SK-N-SH treated with all-trans-retinoic acid at 6 μM for 48 hours (cell line): ENCODE data around the gene ZNF710.
"Not testable (repeated sequence)": the region's sequence is repeated elsewhere in the genome, so short reads cannot be mapped to it uniquely, and the experiment has no call there.

Experiments
- ATAC-seq: fragments of 200-7000 bp; cut with Tn5 transposase; 3 replicates; pipeline ENCODE4 v1.9.1; 2020; ENCODE audit warnings: mild to moderate bottlenecking, moderate library complexity
- ARNTL ChIP-seq: fragments of 450-650 bp; formaldehyde crosslinking; IDR thresholded peaks from 2 replicates; pipeline ENCODE4 v1.5.0; 2020; ENCODE audit warnings: low read depth, mild to moderate bottlenecking, moderate library complexity, borderline replicate concordance
- BACH2 ChIP-seq: fragments of 250-450 bp; sonication (Bioruptor Pico); IDR thresholded peaks from 2 replicates; pipeline ENCODE4 v1.9.0; 2021; ENCODE audit warnings: mild to moderate bottlenecking, borderline replicate concordance
- CSDC2 ChIP-seq: fragments of 250-450 bp; sonication (Bioruptor Pico); IDR thresholded peaks from 2 replicates; pipeline ENCODE4 v1.5.0; 2020; ENCODE audit warnings: mild to moderate bottlenecking, moderate library complexity
- ESRRG ChIP-seq: fragments of 250-450 bp; sonication (Bioruptor Pico); IDR thresholded peaks from 2 replicates; pipeline ENCODE4 v1.6.1; 2021; ENCODE audit warnings: mild to moderate bottlenecking
- GLIS3 ChIP-seq: fragments of 250-450 bp; sonication (Bioruptor Pico); IDR thresholded peaks from 2 replicates; pipeline ENCODE4 v1.5.0; 2020; ENCODE audit warnings: mild to moderate bottlenecking, moderate library complexity
- ISL1 ChIP-seq: fragments of 250-450 bp; sonication (Bioruptor Pico); IDR thresholded peaks from 2 replicates; pipeline ENCODE4 v2.1.2; 2022; ENCODE audit warnings: mild to moderate bottlenecking, moderate library complexity
- OSR1 ChIP-seq: fragments of 250-450 bp; sonication (Bioruptor Pico); IDR thresholded peaks from 2 replicates; pipeline ENCODE4 v1.8.0; 2022; ENCODE audit warnings: moderate library complexity, mild to moderate bottlenecking, inconsistent platforms
- PPARA ChIP-seq: fragments of 250-450 bp; sonication (Bioruptor Pico); IDR thresholded peaks from 2 replicates; pipeline ENCODE4 v1.5.0; 2020; ENCODE audit warnings: mild to moderate bottlenecking, borderline replicate concordance
- RARB ChIP-seq: fragments of 250-450 bp; sonication (Bioruptor Pico); IDR thresholded peaks from 2 replicates; pipeline ENCODE4 v1.8.0; 2021; ENCODE audit warnings: mild to moderate bottlenecking, moderate library complexity
- TCF4 ChIP-seq: fragments of 250-450 bp; sonication (Bioruptor Pico); IDR thresholded peaks from 2 replicates; pipeline ENCODE4 v1.8.0; 2021; ENCODE audit warnings: mild to moderate bottlenecking, moderate library complexity, borderline replicate concordance
- ZC3H10 ChIP-seq: fragments of 250-450 bp; sonication (Bioruptor Pico); IDR thresholded peaks from 2 replicates; pipeline ENCODE4 v1.5.1; 2021; ENCODE audit warnings: mild to moderate bottlenecking, moderate library complexity
- ZFP3 ChIP-seq: fragments of 250-450 bp; sonication (Bioruptor Pico); IDR thresholded peaks from 2 replicates; pipeline ENCODE4 v1.5.0; 2020; ENCODE audit warnings: mild to moderate bottlenecking, moderate library complexity
- ZNF565 ChIP-seq: fragments of 450-650 bp; formaldehyde crosslinking; conservative IDR thresholded peaks from 2 replicates; pipeline ENCODE4 v1.5.0; 2020; ENCODE audit warnings: low read depth, mild to moderate bottlenecking, moderate library complexity
- ZNF70 ChIP-seq: fragments of 450-650 bp; formaldehyde crosslinking; IDR thresholded peaks from 2 replicates; pipeline ENCODE4 v1.5.0; 2020; ENCODE audit warnings: mild to moderate bottlenecking, moderate library complexity
- ZNF8 ChIP-seq: fragments of 450-650 bp; formaldehyde crosslinking; IDR thresholded peaks from 2 replicates; pipeline ENCODE4 v1.5.0; 2020; ENCODE audit warnings: mild to moderate bottlenecking, moderate library complexity
- TF ChIP-seq, protein P1 (sequence below): fragments of 250-450 bp; sonication (Bioruptor Pico); IDR thresholded peaks from 2 replicates; pipeline ENCODE4 v1.8.0; 2021; ENCODE audit warnings: low read depth, mild to moderate bottlenecking, moderate library complexity, borderline replicate concordance
- TF ChIP-seq, protein P2 (sequence below): fragments of 250-450 bp; sonication (Bioruptor Pico); IDR thresholded peaks from 2 replicates; pipeline ENCODE4 v1.5.0; 2020; ENCODE audit warnings: mild to moderate bottlenecking, moderate library complexity
- TF ChIP-seq, protein P3 (sequence below): fragments of 250-450 bp; sonication (Bioruptor Pico); IDR thresholded peaks from 2 replicates; pipeline ENCODE4 v1.8.0; 2020; ENCODE audit warnings: mild to moderate bottlenecking, moderate library complexity, borderline replicate concordance
- TF ChIP-seq, protein P4 (sequence below): fragments of 250-450 bp; sonication (Bioruptor Pico); IDR thresholded peaks from 2 replicates; pipeline ENCODE4 v1.5.1; 2021; ENCODE audit warnings: mild to moderate bottlenecking, moderate library complexity

ZNF710 gene, protein sequence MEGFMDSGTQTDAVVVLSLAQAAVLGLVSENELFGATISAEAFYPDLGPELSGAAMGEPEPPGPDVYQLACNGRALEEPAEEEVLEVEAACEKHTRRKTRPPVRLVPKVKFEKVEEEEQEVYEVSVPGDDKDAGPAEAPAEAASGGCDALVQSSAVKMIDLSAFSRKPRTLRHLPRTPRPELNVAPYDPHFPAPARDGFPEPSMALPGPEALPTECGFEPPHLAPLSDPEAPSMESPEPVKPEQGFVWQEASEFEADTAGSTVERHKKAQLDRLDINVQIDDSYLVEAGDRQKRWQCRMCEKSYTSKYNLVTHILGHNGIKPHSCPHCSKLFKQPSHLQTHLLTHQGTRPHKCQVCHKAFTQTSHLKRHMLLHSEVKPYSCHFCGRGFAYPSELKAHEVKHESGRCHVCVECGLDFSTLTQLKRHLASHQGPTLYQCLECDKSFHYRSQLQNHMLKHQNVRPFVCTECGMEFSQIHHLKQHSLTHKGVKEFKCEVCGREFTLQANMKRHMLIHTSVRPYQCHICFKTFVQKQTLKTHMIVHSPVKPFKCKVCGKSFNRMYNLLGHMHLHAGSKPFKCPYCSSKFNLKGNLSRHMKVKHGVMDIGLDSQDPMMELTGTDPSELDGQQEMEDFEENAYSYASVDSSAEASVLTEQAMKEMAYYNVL

DNA sequence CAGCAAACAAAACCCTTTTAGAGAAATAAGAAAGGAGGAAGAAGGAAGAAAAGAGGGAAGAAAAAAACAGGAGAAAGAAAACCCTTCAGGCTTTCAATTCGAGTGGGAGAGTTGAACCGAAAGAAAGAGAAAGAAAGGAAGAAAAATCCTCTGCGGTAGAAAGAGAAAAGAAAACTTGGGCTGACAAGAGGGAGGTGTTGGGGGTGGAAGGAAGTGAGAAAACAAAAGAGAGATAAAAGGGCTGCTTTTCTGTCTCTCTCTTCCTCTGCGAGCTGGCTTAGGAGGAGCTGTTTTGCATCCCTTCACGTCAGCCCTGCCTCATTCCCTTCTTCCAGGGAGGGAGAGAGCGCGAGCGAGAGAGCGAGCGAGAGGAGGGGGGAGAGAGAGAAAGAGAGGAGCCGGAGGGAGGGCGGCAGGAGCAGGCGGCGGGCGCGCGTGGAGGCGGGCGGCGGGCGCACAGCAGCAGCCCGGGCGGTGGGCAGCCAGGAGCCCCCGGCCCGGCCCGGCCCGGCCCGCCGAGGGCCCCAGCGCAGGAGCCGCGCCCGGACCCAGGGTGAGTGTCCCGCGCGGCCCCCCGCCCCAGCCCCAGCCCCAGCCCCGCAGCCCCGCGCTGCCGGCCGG lies at the start of gene ZNF710:
TSS of gene ZNF710 (plus strand) at position 263 of the 621 bp plus-strand sequence. CDS start 65,814 bp downstream, outside the sequence.
- TF ChIP-seq, protein P1, sequence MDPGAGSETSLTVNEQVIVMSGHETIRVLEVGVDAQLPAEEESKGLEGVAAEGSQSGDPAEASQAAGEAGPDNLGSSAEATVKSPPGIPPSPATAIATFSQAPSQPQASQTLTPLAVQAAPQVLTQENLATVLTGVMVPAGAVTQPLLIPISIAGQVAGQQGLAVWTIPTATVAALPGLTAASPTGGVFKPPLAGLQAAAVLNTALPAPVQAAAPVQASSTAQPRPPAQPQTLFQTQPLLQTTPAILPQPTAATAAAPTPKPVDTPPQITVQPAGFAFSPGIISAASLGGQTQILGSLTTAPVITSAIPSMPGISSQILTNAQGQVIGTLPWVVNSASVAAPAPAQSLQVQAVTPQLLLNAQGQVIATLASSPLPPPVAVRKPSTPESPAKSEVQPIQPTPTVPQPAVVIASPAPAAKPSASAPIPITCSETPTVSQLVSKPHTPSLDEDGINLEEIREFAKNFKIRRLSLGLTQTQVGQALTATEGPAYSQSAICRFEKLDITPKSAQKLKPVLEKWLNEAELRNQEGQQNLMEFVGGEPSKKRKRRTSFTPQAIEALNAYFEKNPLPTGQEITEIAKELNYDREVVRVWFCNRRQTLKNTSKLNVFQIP (CRISPR knock-in tag), result no peak
- TF ChIP-seq ZNF565 (CRISPR knock-in tag), result no peak
- TF ChIP-seq, protein P2, sequence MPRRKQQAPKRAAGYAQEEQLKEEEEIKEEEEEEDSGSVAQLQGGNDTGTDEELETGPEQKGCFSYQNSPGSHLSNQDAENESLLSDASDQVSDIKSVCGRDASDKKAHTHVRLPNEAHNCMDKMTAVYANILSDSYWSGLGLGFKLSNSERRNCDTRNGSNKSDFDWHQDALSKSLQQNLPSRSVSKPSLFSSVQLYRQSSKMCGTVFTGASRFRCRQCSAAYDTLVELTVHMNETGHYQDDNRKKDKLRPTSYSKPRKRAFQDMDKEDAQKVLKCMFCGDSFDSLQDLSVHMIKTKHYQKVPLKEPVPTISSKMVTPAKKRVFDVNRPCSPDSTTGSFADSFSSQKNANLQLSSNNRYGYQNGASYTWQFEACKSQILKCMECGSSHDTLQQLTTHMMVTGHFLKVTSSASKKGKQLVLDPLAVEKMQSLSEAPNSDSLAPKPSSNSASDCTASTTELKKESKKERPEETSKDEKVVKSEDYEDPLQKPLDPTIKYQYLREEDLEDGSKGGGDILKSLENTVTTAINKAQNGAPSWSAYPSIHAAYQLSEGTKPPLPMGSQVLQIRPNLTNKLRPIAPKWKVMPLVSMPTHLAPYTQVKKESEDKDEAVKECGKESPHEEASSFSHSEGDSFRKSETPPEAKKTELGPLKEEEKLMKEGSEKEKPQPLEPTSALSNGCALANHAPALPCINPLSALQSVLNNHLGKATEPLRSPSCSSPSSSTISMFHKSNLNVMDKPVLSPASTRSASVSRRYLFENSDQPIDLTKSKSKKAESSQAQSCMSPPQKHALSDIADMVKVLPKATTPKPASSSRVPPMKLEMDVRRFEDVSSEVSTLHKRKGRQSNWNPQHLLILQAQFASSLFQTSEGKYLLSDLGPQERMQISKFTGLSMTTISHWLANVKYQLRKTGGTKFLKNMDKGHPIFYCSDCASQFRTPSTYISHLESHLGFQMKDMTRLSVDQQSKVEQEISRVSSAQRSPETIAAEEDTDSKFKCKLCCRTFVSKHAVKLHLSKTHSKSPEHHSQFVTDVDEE (CRISPR knock-in tag), result no peak
- TF ChIP-seq ZNF70, result no peak
- TF ChIP-seq ZNF8 (CRISPR knock-in tag), result no peak
- no peak for TF ChIP-seq CSDC2 (CRISPR knock-in tag)
- no peak for TF ChIP-seq TCF4 (CRISPR knock-in tag)
- TF ChIP-seq, protein P3, sequence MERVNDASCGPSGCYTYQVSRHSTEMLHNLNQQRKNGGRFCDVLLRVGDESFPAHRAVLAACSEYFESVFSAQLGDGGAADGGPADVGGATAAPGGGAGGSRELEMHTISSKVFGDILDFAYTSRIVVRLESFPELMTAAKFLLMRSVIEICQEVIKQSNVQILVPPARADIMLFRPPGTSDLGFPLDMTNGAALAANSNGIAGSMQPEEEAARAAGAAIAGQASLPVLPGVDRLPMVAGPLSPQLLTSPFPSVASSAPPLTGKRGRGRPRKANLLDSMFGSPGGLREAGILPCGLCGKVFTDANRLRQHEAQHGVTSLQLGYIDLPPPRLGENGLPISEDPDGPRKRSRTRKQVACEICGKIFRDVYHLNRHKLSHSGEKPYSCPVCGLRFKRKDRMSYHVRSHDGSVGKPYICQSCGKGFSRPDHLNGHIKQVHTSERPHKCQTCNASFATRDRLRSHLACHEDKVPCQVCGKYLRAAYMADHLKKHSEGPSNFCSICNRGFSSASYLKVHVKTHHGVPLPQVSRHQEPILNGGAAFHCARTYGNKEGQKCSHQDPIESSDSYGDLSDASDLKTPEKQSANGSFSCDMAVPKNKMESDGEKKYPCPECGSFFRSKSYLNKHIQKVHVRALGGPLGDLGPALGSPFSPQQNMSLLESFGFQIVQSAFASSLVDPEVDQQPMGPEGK (CRISPR knock-in tag), result no peak
- TF ChIP-seq GLIS3 (CRISPR knock-in tag), result no peak
- no peak for TF ChIP-seq ARNTL (CRISPR knock-in tag)
- TF ChIP-seq ZFP3 (CRISPR knock-in tag), result no peak
- no peak for TF ChIP-seq PPARA (CRISPR knock-in tag)
- no peak for TF ChIP-seq ZC3H10 (CRISPR knock-in tag)
- TF ChIP-seq BACH2 (CRISPR knock-in tag), result no peak
- peak; percentile 65 for ATAC-seq

DNA sequence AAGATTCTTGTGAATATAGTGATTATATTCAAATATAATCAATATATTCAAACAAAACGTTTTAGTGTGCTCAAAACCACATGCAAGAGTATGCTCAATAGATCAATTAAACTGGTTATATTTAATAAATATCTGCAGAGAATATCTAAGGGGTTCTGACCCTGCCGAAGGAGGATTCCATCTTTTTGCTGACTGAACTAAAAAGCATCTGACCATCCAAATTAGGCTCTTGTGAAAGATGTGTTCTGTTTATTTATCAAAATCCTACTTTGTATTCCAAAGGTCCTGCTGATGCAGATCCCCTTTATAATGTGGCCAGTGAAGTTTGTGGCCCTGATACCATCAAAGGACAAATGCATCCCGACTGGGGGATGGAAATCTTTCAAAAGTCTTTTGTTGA lies 46.6 kb upstream of the ZNF710 start:
- no peak for ATAC-seq
- TF ChIP-seq PPARA (CRISPR knock-in tag) (no peak), BACH2 (CRISPR knock-in tag) (no peak), ZNF70 (no peak), ZNF565 (CRISPR knock-in tag) (no peak), OSR1 (CRISPR knock-in tag) (no peak), ESRRG (CRISPR knock-in tag) (no peak), ARNTL (CRISPR knock-in tag) (no peak), CSDC2 (CRISPR knock-in tag) (no peak), ZC3H10 (CRISPR knock-in tag) (no peak), ISL1 (CRISPR knock-in tag) (no peak), RARB (CRISPR knock-in tag) (no peak), ZNF8 (CRISPR knock-in tag) (no peak)
- TF ChIP-seq, protein P4, sequence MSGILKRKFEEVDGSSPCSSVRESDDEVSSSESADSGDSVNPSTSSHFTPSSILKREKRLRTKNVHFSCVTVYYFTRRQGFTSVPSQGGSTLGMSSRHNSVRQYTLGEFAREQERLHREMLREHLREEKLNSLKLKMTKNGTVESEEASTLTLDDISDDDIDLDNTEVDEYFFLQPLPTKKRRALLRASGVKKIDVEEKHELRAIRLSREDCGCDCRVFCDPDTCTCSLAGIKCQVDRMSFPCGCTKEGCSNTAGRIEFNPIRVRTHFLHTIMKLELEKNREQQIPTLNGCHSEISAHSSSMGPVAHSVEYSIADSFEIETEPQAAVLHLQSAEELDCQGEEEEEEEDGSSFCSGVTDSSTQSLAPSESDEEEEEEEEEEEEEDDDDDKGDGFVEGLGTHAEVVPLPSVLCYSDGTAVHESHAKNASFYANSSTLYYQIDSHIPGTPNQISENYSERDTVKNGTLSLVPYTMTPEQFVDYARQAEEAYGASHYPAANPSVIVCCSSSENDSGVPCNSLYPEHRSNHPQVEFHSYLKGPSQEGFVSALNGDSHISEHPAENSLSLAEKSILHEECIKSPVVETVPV (CRISPR knock-in tag), result no peak
- TF ChIP-seq, protein P3 (CRISPR knock-in tag), result no peak
- TF ChIP-seq, protein P2 (CRISPR knock-in tag), result no peak

DNA sequence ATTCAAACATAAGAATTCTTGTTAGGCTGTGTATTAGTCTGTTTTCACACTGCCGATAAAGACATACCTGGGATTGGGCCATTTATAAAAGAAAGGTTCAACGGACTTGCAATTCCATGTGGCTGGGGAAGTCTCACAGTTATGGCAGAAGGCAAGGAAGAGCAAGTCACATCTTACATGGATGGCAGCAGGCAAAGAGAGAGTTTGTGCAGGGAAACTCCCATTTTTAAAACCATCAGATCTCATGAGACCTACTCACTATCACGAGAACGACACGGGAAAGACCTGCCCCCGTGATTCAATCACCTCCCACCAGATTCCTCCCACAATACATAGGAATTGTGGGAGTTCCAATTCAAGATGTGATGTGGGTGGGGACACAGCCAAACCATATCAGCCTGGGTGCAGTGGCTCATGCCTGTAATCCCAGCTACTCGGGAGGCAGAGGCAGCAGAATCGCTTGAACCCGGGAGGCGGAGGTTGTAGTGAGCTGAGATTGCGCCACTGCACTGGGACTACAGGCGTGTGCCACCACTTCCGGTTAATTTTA lies 45.6 kb upstream of the ZNF710 start:
- not testable (repeated sequence) for ATAC-seq
